ENCODE results near the gene FKBP2.

DNA sequence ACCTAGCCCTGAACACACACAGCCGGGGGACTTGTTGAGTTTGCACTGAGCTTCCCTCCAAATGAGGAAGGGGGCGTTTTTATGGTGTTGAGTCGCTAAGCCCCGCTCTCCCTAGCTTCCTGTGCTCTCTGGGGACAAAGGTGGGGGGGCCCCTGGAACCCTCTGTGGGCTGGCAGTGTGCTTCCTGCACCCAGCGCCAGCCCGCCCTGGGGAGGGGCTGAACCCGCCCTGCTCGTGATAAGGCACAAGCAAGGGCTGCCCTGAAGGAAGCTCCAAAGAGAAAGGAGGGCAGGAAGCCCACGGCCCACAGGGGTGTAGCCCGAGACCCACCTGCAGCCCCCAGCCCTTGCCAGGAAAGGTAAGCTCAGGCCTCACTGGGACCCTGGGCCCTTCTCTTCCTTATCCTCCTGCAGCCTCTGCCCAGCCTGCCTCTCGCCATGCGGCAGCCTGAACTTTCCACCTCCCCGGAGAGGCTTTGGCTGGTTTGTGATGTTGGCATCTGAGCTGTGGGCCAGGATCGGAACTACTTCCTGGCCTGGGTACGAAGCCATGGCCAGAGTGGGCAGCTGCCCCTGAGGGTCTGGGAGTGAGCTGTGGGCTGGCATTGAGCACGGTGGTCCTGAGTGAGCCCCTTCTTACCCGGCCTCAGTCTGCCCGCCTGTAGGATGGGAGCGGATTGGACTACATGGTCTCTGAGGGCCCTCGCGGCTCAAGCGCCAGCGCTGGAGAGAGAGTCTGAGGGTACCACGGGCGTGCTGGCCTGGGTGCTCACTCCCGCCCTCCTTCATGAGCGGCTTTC is 34.2 kb upstream of the FKBP2 start, which contains the start of gene FERMT3:
- TF ChIP-seq, protein P1, sequence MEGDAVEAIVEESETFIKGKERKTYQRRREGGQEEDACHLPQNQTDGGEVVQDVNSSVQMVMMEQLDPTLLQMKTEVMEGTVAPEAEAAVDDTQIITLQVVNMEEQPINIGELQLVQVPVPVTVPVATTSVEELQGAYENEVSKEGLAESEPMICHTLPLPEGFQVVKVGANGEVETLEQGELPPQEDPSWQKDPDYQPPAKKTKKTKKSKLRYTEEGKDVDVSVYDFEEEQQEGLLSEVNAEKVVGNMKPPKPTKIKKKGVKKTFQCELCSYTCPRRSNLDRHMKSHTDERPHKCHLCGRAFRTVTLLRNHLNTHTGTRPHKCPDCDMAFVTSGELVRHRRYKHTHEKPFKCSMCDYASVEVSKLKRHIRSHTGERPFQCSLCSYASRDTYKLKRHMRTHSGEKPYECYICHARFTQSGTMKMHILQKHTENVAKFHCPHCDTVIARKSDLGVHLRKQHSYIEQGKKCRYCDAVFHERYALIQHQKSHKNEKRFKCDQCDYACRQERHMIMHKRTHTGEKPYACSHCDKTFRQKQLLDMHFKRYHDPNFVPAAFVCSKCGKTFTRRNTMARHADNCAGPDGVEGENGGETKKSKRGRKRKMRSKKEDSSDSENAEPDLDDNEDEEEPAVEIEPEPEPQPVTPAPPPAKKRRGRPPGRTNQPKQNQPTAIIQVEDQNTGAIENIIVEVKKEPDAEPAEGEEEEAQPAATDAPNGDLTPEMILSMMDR (IDR thresholded peaks at IDR 0.05; ENCODE audit: insufficient read depth, low read depth, low read length), result no peak
- no peak for TF ChIP-seq EZH2 (IDR thresholded peaks at IDR 0.05; ENCODE audit: insufficient read depth, low read length)
